Measurements from ENCODE around the gene ARMC7.
"Not testable (repeated sequence)": the region's sequence is repeated elsewhere in the genome, so short reads cannot be mapped to it uniquely, and the experiment has no call there.

Gene ARMC7

DNA sequence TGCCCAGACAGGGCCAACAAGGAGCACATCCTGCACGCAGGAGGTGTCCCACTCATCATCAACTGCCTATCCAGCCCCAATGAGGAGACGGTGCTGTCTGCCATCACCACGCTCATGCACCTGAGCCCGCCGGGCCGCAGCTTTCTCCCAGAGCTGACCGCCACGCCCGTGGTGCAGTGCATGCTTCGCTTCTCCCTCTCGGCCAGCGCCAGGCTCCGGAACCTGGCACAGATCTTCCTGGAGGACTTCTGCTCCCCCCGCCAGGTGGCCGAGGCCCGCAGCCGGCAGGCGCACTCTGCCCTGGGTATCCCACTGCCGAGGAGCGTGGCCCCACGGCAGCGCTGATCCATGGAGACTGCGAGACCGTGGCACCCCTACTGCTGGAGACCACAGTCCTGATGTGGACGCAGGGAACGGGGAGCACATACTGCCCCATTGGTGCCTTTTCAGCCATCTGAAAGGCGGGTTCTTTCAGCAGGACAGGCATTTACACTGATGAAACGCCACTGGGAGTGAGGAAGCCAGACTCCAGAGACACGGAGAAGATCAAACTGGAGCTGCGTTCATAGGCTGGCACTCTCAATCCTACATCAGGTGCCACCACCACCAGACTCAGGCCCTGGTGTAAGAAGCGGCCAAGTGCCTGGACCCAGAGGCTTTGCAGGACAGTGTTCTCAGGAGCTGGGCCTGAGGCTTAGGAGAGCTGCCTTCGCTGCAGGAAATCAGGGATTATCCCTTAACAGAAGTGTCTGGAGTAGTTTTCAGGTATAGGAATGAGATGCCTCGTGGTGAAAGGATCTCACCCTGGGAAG lies 19.1 kb downstream of the ARMC7 start:
- no peak for DNase-seq
- Histone ChIP-seq H3K4me3 (ENCODE audit: insufficient read depth, low read depth, low read length, poor library complexity, severe bottlenecking) (no peak overlapping the region), H3K4me1 (ENCODE audit: control insufficient read depth, insufficient read depth, low read length, poor library complexity, severe bottlenecking) (peaks cover 33% of the 10 kb centered on the region), H3K9me3 (ENCODE audit: control insufficient read depth, low read length) (no peaks in the 10 kb centered on the region), H3K27ac (ENCODE audit: insufficient read depth, low read length, poor library complexity, severe bottlenecking) (no peak overlapping the region), H3K36me3 (ENCODE audit: control insufficient read depth, insufficient read depth, low read length) (peaks cover 8% of the 10 kb centered on the region), H3K27me3 (replicated peaks; ENCODE audit: control insufficient read depth, insufficient read depth, low read length, poor library complexity, severe bottlenecking) (no peaks in the 10 kb centered on the region)

DNA sequence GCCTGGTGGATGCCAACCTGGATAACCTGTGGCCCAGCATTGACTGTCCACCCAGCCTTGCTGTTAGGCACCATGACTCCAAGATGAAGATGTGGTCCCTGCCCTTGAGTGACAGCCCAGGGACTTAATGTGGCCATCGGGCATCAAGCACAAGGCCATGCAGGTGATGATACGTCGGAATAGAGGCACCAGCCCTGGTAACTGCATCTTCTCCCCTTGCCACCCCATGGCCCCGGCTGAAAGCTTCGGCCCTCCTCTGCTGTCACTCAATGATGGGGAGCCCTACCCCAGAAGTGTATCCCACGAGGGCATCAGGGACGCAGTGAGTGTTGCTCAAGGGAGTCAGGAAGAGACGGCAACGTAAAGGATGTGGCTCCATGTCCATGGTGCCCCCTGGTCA lies 19.8 kb downstream of the ARMC7 start:
- no peaks in the 10 kb centered on the region for H3K27me3 ChIP-seq (replicated peaks; ENCODE audit: control insufficient read depth, insufficient read depth, low read length, poor library complexity, severe bottlenecking)
- peaks cover 8% of the 10 kb centered on the region for H3K36me3 ChIP-seq (ENCODE audit: control insufficient read depth, insufficient read depth, low read length)
- no peak for DNase-seq
- no peak overlapping the region for H3K4me3 ChIP-seq (ENCODE audit: insufficient read depth, low read depth, low read length, poor library complexity, severe bottlenecking)
- H3K9me3 ChIP-seq (ENCODE audit: control insufficient read depth, low read length) = no peaks in the 10 kb centered on the region
- H3K27ac ChIP-seq (ENCODE audit: insufficient read depth, low read length, poor library complexity, severe bottlenecking) = no peak overlapping the region
- peaks cover 26% of the 10 kb centered on the region for H3K4me1 ChIP-seq (ENCODE audit: control insufficient read depth, insufficient read depth, low read length, poor library complexity, severe bottlenecking)

DNA sequence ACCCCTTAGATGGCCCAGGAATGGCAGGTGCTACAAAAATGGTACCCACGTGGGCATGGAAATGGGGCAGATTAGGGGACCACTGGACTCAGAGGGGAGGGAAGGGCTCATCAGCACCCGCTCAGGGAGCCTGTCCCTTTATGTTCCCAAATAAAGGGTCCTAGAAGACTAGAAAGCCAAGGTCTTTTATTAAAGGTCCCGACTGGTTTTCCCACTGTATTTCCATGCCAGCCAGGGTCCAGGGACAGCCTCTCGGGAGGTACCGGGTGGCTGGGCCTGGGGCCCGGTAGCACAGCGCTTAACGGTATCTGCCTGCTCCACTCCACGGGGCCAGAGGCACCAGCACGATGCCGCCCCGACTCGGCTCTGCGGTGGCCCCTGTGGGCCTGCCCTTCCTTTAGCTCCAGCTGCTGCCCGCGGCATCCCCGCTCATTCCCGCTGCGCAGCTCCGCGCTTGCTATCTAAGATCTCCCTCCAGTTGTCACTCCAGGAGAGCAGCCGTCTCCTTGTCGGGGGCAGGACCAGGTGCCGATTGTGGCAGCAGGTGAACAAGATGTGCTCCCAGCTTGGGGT lies 20.4 kb downstream of the ARMC7 start:
- Histone ChIP-seq H3K27ac (ENCODE audit: insufficient read depth, low read length, poor library complexity, severe bottlenecking) (peak overlapping the region; percentile 71), H3K27me3 (replicated peaks; ENCODE audit: control insufficient read depth, insufficient read depth, low read length, poor library complexity, severe bottlenecking) (no peaks in the 10 kb centered on the region), H3K36me3 (ENCODE audit: control insufficient read depth, insufficient read depth, low read length) (peaks cover 8% of the 10 kb centered on the region), H3K9me3 (ENCODE audit: control insufficient read depth, low read length) (no peaks in the 10 kb centered on the region), H3K4me3 (ENCODE audit: insufficient read depth, low read depth, low read length, poor library complexity, severe bottlenecking) (peak overlapping the region; percentile 90), H3K4me1 (ENCODE audit: control insufficient read depth, insufficient read depth, low read length, poor library complexity, severe bottlenecking) (peaks cover 20% of the 10 kb centered on the region)
- DNase-seq = no peak

DNA sequence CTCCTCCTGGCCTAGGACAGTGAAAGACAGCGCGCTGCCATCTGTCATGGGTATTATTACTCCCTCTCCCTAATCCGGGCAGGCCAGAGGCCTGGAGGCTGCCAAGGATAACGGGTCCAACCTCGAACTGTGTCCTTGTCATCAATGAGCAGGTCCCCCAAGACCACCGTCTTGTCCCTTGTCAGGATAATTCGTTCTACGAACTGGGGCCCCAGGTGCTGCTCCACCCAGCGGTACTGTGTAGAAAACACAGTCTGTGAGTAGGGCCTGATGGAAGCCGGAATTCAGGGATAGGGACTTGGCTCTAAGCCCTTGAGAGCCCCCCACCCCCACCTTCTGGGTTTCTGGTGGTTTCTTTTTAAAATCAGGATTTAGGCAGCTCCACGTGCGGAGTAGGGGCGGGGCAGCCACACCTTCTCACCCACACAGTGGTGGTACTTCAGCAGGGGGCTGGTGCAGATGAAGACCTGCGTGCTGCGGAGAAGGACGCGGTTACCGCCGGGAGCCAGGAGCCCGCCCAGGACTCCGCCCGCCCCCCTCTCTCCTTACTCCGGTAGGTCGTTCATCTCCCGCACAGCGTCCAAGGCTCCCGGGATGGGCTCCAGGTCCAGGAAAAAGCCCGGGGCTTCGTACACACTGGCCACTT lies 21.0 kb downstream of the ARMC7 start:
- no peaks in the 10 kb centered on the region for H3K27me3 ChIP-seq (replicated peaks; ENCODE audit: control insufficient read depth, insufficient read depth, low read length, poor library complexity, severe bottlenecking)
- peak overlapping the region; percentile 71 for H3K27ac ChIP-seq (ENCODE audit: insufficient read depth, low read length, poor library complexity, severe bottlenecking)
- no peak for DNase-seq
- H3K4me1 ChIP-seq (ENCODE audit: control insufficient read depth, insufficient read depth, low read length, poor library complexity, severe bottlenecking) = peaks cover 16% of the 10 kb centered on the region
- peaks cover 14% of the 10 kb centered on the region for H3K36me3 ChIP-seq (ENCODE audit: control insufficient read depth, insufficient read depth, low read length)
- no peaks in the 10 kb centered on the region for H3K9me3 ChIP-seq (ENCODE audit: control insufficient read depth, low read length)
- peak overlapping the region; percentile 90 for H3K4me3 ChIP-seq (ENCODE audit: insufficient read depth, low read depth, low read length, poor library complexity, severe bottlenecking)

DNA sequence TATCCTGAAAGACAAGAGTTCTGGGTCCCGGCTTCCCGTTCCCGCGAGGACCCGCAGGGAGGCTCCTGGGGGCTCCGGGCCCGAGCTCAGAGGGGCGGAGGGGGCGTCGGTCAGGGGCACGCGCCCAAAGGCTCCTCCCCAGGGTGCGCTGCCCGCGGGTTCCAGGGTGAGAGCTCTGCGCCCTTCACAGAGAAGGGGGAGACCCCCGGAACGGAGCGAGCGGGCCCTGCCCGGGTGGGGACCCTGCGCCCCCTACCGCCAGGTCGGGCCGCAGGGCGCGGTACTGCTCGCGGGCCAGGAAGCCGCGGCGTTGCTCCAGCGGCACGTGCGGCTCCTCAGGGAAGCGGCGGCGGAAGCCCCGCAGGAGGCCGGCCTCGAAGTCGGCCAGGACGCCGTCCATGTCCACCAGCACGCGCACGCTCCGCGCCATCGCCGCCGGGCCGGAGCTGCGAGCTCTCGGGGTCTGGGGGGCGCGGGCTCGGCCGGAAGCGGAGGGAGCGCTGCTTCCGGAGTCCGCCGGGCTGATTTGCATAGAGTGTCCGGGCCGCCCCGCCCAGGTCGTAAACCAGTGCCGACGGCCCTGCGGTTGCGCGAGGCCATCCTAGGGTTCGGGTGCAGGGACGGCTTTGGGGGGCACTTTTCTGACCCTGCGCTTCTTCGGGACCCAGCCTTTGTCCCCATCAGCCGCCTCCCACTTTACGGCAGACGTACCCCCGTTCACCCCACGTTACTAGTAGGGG lies 21.7 kb downstream of the ARMC7 start, which contains the start of gene NT5C:
Gene NT5C, minus strand, starts transcription at position 465 of the 740 bp plus-strand sequence. Its CDS starts 35 bp downstream, at position 430.
- Histone ChIP-seq H3K4me3 (ENCODE audit: insufficient read depth, low read depth, low read length, poor library complexity, severe bottlenecking) (peak within 1 kb of the TSS; percentile 90), H3K36me3 (ENCODE audit: control insufficient read depth, insufficient read depth, low read length) (peaks cover 15% of the 10 kb centered on the region), H3K9me3 (ENCODE audit: control insufficient read depth, low read length) (no peaks in the 10 kb centered on the region), H3K27me3 (replicated peaks; ENCODE audit: control insufficient read depth, insufficient read depth, low read length, poor library complexity, severe bottlenecking) (no peaks in the 10 kb centered on the region), H3K4me1 (ENCODE audit: control insufficient read depth, insufficient read depth, low read length, poor library complexity, severe bottlenecking) (peaks cover 11% of the 10 kb centered on the region), H3K27ac (ENCODE audit: insufficient read depth, low read length, poor library complexity, severe bottlenecking) (peak within 1 kb of the TSS; percentile 71)
- peak in 2 of 3 donors; percentile 24 to 51 for DNase-seq

DNA sequence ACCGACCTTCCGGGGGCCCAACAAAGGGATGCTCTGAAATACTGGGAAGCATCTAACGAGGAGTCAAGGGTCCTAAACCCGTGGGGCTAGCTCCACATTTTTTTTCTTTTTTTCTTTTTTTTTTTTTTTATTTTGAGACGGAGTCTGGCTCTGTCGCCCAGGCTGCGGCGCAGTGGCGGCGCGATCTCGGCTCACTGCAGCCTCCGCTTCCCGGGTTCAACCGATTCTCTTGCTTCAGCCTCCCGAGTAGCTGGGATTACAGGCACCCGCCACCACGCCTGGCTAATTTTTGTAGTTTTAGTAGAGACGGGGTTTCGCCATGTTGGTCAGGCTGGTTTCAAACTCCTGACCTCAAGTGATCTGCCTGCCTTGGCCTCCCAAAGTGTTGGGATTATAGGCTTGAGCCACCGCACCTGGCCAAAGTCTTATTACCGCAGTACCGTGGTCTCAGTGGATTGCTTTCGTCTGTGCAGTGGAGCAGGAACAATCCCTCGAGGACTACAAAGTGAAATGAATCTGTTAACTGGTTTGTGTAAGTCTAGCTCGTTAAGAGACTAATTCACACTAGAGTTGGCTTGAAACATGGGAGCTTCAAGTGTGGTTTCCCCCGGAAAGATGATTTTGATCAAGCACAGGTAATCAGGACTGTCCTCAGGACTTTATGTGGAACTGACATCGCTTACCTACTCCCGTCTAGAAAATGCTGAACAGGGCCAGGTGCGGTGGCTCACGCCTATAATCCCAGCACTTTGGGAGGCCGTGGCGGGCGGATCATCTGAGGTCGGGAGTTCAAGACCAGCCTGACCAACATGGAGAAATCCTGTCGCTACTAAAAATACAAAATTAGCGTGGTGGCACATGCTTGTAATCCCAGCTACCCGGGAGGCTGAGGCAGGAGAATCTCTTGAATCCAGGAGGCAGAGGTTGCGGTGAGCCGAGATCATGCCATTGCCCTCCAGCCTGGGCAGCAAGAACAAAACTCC lies 22.5 kb downstream of the ARMC7 start:
- peaks cover 11% of the 10 kb centered on the region for H3K4me1 ChIP-seq (ENCODE audit: control insufficient read depth, insufficient read depth, low read length, poor library complexity, severe bottlenecking)
- not testable (repeated sequence) for DNase-seq; H3K27me3 ChIP-seq (replicated peaks; ENCODE audit: control insufficient read depth, insufficient read depth, low read length, poor library complexity, severe bottlenecking); H3K9me3 ChIP-seq (ENCODE audit: control insufficient read depth, low read length)
- peaks cover 15% of the 10 kb centered on the region for H3K36me3 ChIP-seq (ENCODE audit: control insufficient read depth, insufficient read depth, low read length)
- H3K4me3 ChIP-seq (ENCODE audit: insufficient read depth, low read depth, low read length, poor library complexity, severe bottlenecking) = peak overlapping the region; percentile 90
- peak overlapping the region; percentile 71 for H3K27ac ChIP-seq (ENCODE audit: insufficient read depth, low read length, poor library complexity, severe bottlenecking)

DNA sequence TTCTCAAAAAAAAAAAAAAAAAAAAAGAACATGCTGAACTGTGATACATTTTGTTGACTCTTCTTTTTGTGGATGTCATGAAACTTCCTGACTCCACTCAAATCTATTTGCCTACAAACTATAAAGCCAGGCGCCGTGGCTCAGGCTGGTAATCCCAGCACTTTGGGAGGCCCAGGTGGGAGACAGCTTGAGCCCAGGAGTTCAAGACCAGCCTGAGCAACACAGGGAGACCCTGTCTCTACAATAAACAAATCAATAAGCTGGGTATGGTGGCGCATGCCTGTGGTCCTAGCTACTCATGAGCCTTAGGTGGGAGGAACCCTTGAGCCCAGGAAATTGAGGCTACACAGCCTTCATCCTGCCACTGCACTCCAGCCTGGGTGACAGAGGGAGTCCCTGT lies 23.2 kb downstream of the ARMC7 start:
- Histone ChIP-seq H3K27me3 (replicated peaks; ENCODE audit: control insufficient read depth, insufficient read depth, low read length, poor library complexity, severe bottlenecking) (no peaks in the 10 kb centered on the region), H3K9me3 (ENCODE audit: control insufficient read depth, low read length) (no peaks in the 10 kb centered on the region), H3K4me3 (ENCODE audit: insufficient read depth, low read depth, low read length, poor library complexity, severe bottlenecking) (no peak overlapping the region), H3K4me1 (ENCODE audit: control insufficient read depth, insufficient read depth, low read length, poor library complexity, severe bottlenecking) (peaks cover 11% of the 10 kb centered on the region), H3K36me3 (ENCODE audit: control insufficient read depth, insufficient read depth, low read length) (peaks cover 15% of the 10 kb centered on the region), H3K27ac (ENCODE audit: insufficient read depth, low read length, poor library complexity, severe bottlenecking) (no peak overlapping the region)
- DNase-seq = no peak

DNA sequence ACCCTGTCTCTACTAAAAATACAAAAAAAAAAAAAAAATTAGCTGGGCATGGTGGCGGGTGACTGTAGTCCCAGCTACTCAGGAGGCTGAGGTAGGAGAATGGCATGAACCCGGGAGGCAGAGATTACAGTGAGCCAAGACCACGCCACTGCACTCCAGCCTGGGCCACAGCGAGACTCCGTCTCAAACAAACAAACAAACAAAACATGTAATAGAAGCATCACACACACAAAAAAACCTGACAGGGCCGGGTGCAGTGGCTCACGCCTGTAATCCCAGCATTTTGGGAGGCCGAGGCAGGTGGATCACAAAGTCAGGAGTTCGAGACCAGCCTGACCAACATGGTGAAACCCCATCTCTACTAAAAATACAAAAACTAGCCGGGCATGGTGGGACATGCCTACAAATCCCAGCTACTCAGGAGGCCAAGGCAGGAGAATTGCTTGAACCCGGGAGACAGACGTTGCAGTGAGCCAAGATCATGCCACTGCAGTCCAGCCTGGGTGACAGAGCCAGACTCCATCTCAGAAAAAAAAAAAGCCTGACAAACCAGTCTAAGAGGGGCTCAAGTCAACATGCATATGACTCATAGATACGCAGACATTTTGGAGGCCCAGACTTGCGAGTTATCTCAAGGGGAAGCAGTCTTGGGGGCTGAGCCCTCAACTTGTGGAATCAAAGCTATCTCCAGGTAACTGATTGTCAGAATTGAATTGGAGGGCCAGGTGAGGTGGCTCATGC lies 24.0 kb downstream of the ARMC7 start:
- H3K27me3 ChIP-seq (replicated peaks; ENCODE audit: control insufficient read depth, insufficient read depth, low read length, poor library complexity, severe bottlenecking); H3K9me3 ChIP-seq (ENCODE audit: control insufficient read depth, low read length); H3K4me3 ChIP-seq (ENCODE audit: insufficient read depth, low read depth, low read length, poor library complexity, severe bottlenecking); H3K27ac ChIP-seq (ENCODE audit: insufficient read depth, low read length, poor library complexity, severe bottlenecking); DNase-seq: not testable (repeated sequence)
- Histone ChIP-seq H3K36me3 (ENCODE audit: control insufficient read depth, insufficient read depth, low read length) (peaks cover 15% of the 10 kb centered on the region), H3K4me1 (ENCODE audit: control insufficient read depth, insufficient read depth, low read length, poor library complexity, severe bottlenecking) (peaks cover 11% of the 10 kb centered on the region)

All from effector memory CD4-positive, alpha-beta T cell (primary cell).